ENCODE results near the gene FEM1A.
"Not testable (repeated sequence)": the region's sequence is repeated elsewhere in the genome, so short reads cannot be mapped to it uniquely, and the experiment has no call there.

Gene FEM1A

GRCh38 chr19:4839192-4839591, 47.7 kb downstream of the FEM1A start:
- peaks cover 13 to 41% of the 10 kb centered on the region in 2 donors for H3K36me3 ChIP-seq (ENCODE audit: control insufficient read depth in 1 of 2, insufficient read depth in 2 of 2, low read length in 2 of 2)
- H3K4me1 ChIP-seq (ENCODE audit: control insufficient read depth in 1 of 2, insufficient read depth in 2 of 2, low read length in 2 of 2) = no peaks in the 10 kb centered on the region
- no peaks in the 10 kb centered on the region for H3K9me3 ChIP-seq (ENCODE audit: control insufficient read depth in 1 of 2, low read length in 2 of 2)
- H3K27me3 ChIP-seq (ENCODE audit: low read depth, low read length) = no peaks in the 10 kb centered on the region
- H3K27ac ChIP-seq (ENCODE audit: low read length) = no peak overlapping the region
- H3K4me3 ChIP-seq (ENCODE audit: low read depth in 1 of 2, low read length in 2 of 2) = no peak overlapping the region

GRCh38 chr19:4843647-4843965, 52.1 kb downstream of the FEM1A start:
- H3K27me3 ChIP-seq (ENCODE audit: low read depth, low read length) = no peaks in the 10 kb centered on the region
- no peak overlapping the region for H3K4me3 ChIP-seq (ENCODE audit: low read depth in 1 of 2, low read length in 2 of 2)
- peaks cover 0 to 2% of the 10 kb centered on the region in 2 donors for H3K4me1 ChIP-seq (ENCODE audit: control insufficient read depth in 1 of 2, insufficient read depth in 2 of 2, low read length in 2 of 2)
- no peaks in the 10 kb centered on the region for H3K9me3 ChIP-seq (ENCODE audit: control insufficient read depth in 1 of 2, low read length in 2 of 2)
- peaks cover 20 to 55% of the 10 kb centered on the region in 2 donors for H3K36me3 ChIP-seq (ENCODE audit: control insufficient read depth in 1 of 2, insufficient read depth in 2 of 2, low read length in 2 of 2)
- H3K27ac ChIP-seq (ENCODE audit: low read length) = no peak overlapping the region

GRCh38 chr19:4844348-4845179, 53.0 kb downstream of the FEM1A start:
- no peak overlapping the region for H3K4me3 ChIP-seq (ENCODE audit: low read depth in 1 of 2, low read length in 2 of 2)
- no peak overlapping the region for H3K27ac ChIP-seq (ENCODE audit: low read length)
- no peaks in the 10 kb centered on the region for H3K9me3 ChIP-seq (ENCODE audit: control insufficient read depth in 1 of 2, low read length in 2 of 2)
- no peaks in the 10 kb centered on the region for H3K27me3 ChIP-seq (ENCODE audit: low read depth, low read length)
- peaks cover 0 to 2% of the 10 kb centered on the region in 2 donors for H3K4me1 ChIP-seq (ENCODE audit: control insufficient read depth in 1 of 2, insufficient read depth in 2 of 2, low read length in 2 of 2)
- H3K36me3 ChIP-seq (ENCODE audit: control insufficient read depth in 1 of 2, insufficient read depth in 2 of 2, low read length in 2 of 2) = peaks cover 14 to 54% of the 10 kb centered on the region in 2 donors

- H3K36me3 ChIP-seq (ENCODE audit: control insufficient read depth in 1 of 2, insufficient read depth in 2 of 2, low read length in 2 of 2) = peaks cover 12 to 51% of the 10 kb centered on the region in 2 donors
- H3K27ac ChIP-seq (ENCODE audit: low read length) = not testable (repeated sequence)
Observed at GRCh38 chr19:4845975-4846374, 54.4 kb downstream of the FEM1A start.

GRCh38 chr19:4847190-4847973, 55.8 kb downstream of the FEM1A start:
- H3K36me3 ChIP-seq (ENCODE audit: control insufficient read depth in 1 of 2, insufficient read depth in 2 of 2, low read length in 2 of 2) = peaks cover 9 to 53% of the 10 kb centered on the region in 2 donors
- H3K27ac ChIP-seq (ENCODE audit: low read length) = no peak overlapping the region
- H3K4me1 ChIP-seq (ENCODE audit: control insufficient read depth in 1 of 2, insufficient read depth in 2 of 2, low read length in 2 of 2) = peaks cover 0 to 2% of the 10 kb centered on the region in 2 donors
- H3K9me3 ChIP-seq (ENCODE audit: control insufficient read depth in 1 of 2, low read length in 2 of 2) = no peaks in the 10 kb centered on the region
- no peaks in the 10 kb centered on the region for H3K27me3 ChIP-seq (ENCODE audit: low read depth, low read length)
- H3K4me3 ChIP-seq (ENCODE audit: low read depth in 1 of 2, low read length in 2 of 2) = no peak overlapping the region

More at GRCh38 chr19:4845975-4846374, 54.4 kb downstream of the FEM1A start:
- H3K27me3 ChIP-seq (ENCODE audit: low read depth, low read length); H3K4me1 ChIP-seq (ENCODE audit: control insufficient read depth in 1 of 2, insufficient read depth in 2 of 2, low read length in 2 of 2); H3K9me3 ChIP-seq (ENCODE audit: control insufficient read depth in 1 of 2, low read length in 2 of 2); H3K4me3 ChIP-seq (ENCODE audit: low read depth in 1 of 2, low read length in 2 of 2): not testable (repeated sequence)

GRCh38 chr19:4849019-4849418, 57.5 kb downstream of the FEM1A start:
- Histone ChIP-seq H3K9me3 (ENCODE audit: control insufficient read depth in 1 of 2, low read length in 2 of 2) (no peaks in the 10 kb centered on the region), H3K4me3 (ENCODE audit: low read depth in 1 of 2, low read length in 2 of 2) (no peak overlapping the region), H3K36me3 (ENCODE audit: control insufficient read depth in 1 of 2, insufficient read depth in 2 of 2, low read length in 2 of 2) (peaks cover 9 to 45% of the 10 kb centered on the region in 2 donors), H3K27ac (ENCODE audit: low read length) (no peak overlapping the region), H3K27me3 (ENCODE audit: low read depth, low read length) (no peaks in the 10 kb centered on the region), H3K4me1 (ENCODE audit: control insufficient read depth in 1 of 2, insufficient read depth in 2 of 2, low read length in 2 of 2) (peaks cover 0 to 2% of the 10 kb centered on the region in 2 donors)
